Glutamatergic neuron (in vitro differentiated cells): Measurements from ENCODE around the gene MEGF9. TPM values are rescaled to one million over a fixed set of nuclear protein-coding genes. Genes with fewer than 3 reads are reported as not detected.

ENCODE experiments used
- DNase-seq: peaks from one replicate; pipeline ENCODE4 v3.0.0; 2022
- H3K27ac Mint-ChIP-seq: one replicate; pipeline ENCODE4 v1.8.0; 2020; ENCODE audit warnings: mild to moderate bottlenecking, mixed read lengths, inconsistent platforms; ENCODE audit not compliant: unreplicated experiment
- H3K27me3 Mint-ChIP-seq: one replicate; pipeline ENCODE4 v1.8.0; 2020; ENCODE audit warnings: mild to moderate bottlenecking, moderate library complexity, mixed read lengths, inconsistent platforms; ENCODE audit not compliant: unreplicated experiment
- H3K36me3 Mint-ChIP-seq: one replicate; pipeline ENCODE4 v1.8.0; 2020; ENCODE audit warnings: mild to moderate bottlenecking, mixed read lengths, inconsistent platforms; ENCODE audit not compliant: unreplicated experiment
- H3K4me1 Mint-ChIP-seq: one replicate; pipeline ENCODE4 v1.8.0; 2020; ENCODE audit warnings: mild to moderate bottlenecking, low read depth, mixed read lengths, inconsistent platforms; ENCODE audit not compliant: unreplicated experiment
- H3K4me3 Mint-ChIP-seq: one replicate; pipeline ENCODE4 v1.8.0; 2020; ENCODE audit warnings: mild to moderate bottlenecking, mixed read lengths, inconsistent platforms; ENCODE audit not compliant: unreplicated experiment
- H3K9me3 Mint-ChIP-seq: one replicate; pipeline ENCODE4 v1.8.0; 2020; ENCODE audit warnings: mild to moderate bottlenecking, moderate library complexity, mixed read lengths, inconsistent platforms; ENCODE audit not compliant: unreplicated experiment
- CTCF ChIP-seq: fragments of 200-600 bp; sonication (generic); IDR thresholded peaks from one replicate; pipeline ENCODE4 v1.5.0; 2021; ENCODE audit not compliant: partially characterized antibody, unreplicated experiment
- total RNA-seq: library from RNA; stranded (reverse); fragmentation: NEBNext Ultra II Directional; extraction: Animal tissue kit (Norgen Biotek cat#: 25700); gene quantifications from one replicate; pipeline ENCODE4 v1.2.1, GENCODE V29; 2021; ENCODE audit not compliant: unreplicated experiment

MEGF9 gene
- total RNA-seq, 1 donor from 2014 or later = 25.4 TPM

GRCh38 chr9:120569556-120569955 lies 144.7 kb downstream of the MEGF9 start:
- Mint-ChIP-seq H3K4me1 (no peaks in the 10 kb centered on the region), H3K4me3 (no peak overlapping the region), H3K27ac (no peak overlapping the region), H3K36me3 (no peaks in the 10 kb centered on the region), H3K27me3 (peaks cover 1% of the 10 kb centered on the region), H3K9me3 (no peaks in the 10 kb centered on the region)
- DNase-seq = no peak
- no peak for TF ChIP-seq CTCF

- DNase-seq = no peak
- H3K27ac Mint-ChIP-seq = no peak overlapping the region
- H3K4me3 Mint-ChIP-seq = no peak overlapping the region
- no peaks in the 10 kb centered on the region for H3K4me1 Mint-ChIP-seq
- no peaks in the 10 kb centered on the region for H3K36me3 Mint-ChIP-seq
- H3K27me3 Mint-ChIP-seq = peaks cover 1% of the 10 kb centered on the region
- H3K9me3 Mint-ChIP-seq = no peaks in the 10 kb centered on the region
- TF ChIP-seq CTCF = no peak
Measured at GRCh38 chr9:120568816-120569215, 145.5 kb downstream of the MEGF9 start.

GRCh38 chr9:120567874-120568273 lies 146.4 kb downstream of the MEGF9 start:
- H3K9me3 Mint-ChIP-seq = no peaks in the 10 kb centered on the region
- H3K27ac Mint-ChIP-seq = no peak overlapping the region
- H3K27me3 Mint-ChIP-seq = peaks cover 1% of the 10 kb centered on the region
- H3K4me3 Mint-ChIP-seq = no peak overlapping the region
- TF ChIP-seq CTCF = no peak
- DNase-seq = no peak
- peaks cover 3% of the 10 kb centered on the region for H3K36me3 Mint-ChIP-seq
- no peaks in the 10 kb centered on the region for H3K4me1 Mint-ChIP-seq

- DNase-seq = no peak
- Mint-ChIP-seq H3K36me3 (peaks cover 6% of the 10 kb centered on the region), H3K4me3 (no peak overlapping the region), H3K9me3 (no peaks in the 10 kb centered on the region), H3K4me1 (no peaks in the 10 kb centered on the region), H3K27me3 (peaks cover 1% of the 10 kb centered on the region), H3K27ac (no peak overlapping the region)
- TF ChIP-seq CTCF = no peak
Measured at GRCh38 chr9:120567081-120567480, 147.2 kb downstream of the MEGF9 start.

GRCh38 chr9:120564589-120564988 lies 149.7 kb downstream of the MEGF9 start:
- Mint-ChIP-seq H3K4me3 (no peak overlapping the region), H3K27ac (no peak overlapping the region)

More at GRCh38 chr9:120564589-120564988, 149.7 kb downstream of the MEGF9 start:
- no peak for TF ChIP-seq CTCF
- Mint-ChIP-seq H3K36me3 (peaks cover 6% of the 10 kb centered on the region), H3K27me3 (peaks cover 4% of the 10 kb centered on the region), H3K9me3 (no peaks in the 10 kb centered on the region), H3K4me1 (no peaks in the 10 kb centered on the region)
- no peak for DNase-seq
